Measurements from ENCODE around the gene PCSK1N. TPM values are rescaled to one million over a fixed set of nuclear protein-coding genes. Genes with fewer than 3 reads are reported as not detected.

PCSK1N gene
- total RNA-seq, 2 experiments from 2014 or later: not detected

DNA sequence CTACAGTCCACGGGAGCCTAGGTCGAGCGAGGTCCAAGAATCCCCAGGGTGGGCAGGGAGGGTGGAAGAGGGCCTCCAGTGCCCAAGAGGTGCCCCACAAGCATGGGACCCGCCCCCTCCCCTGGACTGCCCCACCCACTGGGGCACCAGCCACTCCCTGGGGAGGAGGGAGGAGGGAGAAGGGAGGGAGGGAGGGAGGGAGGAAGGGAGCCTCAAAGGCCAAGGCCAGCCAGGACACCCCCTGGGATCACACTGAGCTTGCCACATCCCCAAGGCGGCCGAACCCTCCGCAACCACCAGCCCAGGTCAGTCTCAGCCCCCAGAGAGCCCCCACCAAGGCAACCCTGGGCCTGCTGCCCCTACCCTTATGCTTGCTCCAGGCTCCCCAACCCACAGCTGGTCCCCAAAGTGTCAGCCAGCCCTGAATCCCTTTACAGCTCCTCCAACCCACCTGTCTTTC, 49.0 kb downstream of the PCSK1N start, which contains the start of gene GATA1:
Gene GATA1, plus strand, starts transcription at position 250 of the 460 bp plus-strand sequence. CDS start 4,520 bp downstream, outside the sequence.
- intact Hi-C loops (cut with micrococcal nuclease; ENCODE audit: unreplicated experiment): no loop called here
- Histone ChIP-seq H3K4me2 (ENCODE audit: low read length) (no peak within 1 kb of the TSS), H3K4me1 (ENCODE audit: insufficient read depth, low read length, poor library complexity, severe bottlenecking) (no peaks in the 10 kb centered on the region), H3K79me2 (ENCODE audit: insufficient read depth, low read depth, low read length) (no peaks in the 10 kb centered on the region), H3K36me3 (ENCODE audit: insufficient read depth, low read length) (no peaks in the 10 kb centered on the region), H3K9me2 (ENCODE audit: insufficient read depth, low read length) (no peaks in the 10 kb centered on the region), H3K9me3 (ENCODE audit: low read length) (no peaks in the 10 kb centered on the region), H3K27ac (ENCODE audit: low read depth, low read length, poor library complexity, severe bottlenecking) (no peak within 1 kb of the TSS), H2AFZ (ENCODE audit: low read length) (no peak within 1 kb of the TSS), H4K20me1 (ENCODE audit: insufficient read depth, low read length) (no peaks in the 10 kb centered on the region), H3K4me3 (ENCODE audit: low read depth, low read length, poor library complexity, severe bottlenecking) (no peak within 1 kb of the TSS)
- no TSS peak for BruUV-seq (replicated peaks)
- ChIA-PET CTCF (ENCODE audit: unreplicated experiment) (no interaction called here), POLR2A (no interaction called here)
- TF ChIP-seq EZH2phosphoT487 (IDR thresholded peaks at IDR 0.05; ENCODE audit: borderline replicate concordance, low read depth, low read length): no peak
- no peak for TF ChIP-seq CTCF (conservative IDR thresholded peaks at IDR 0.05; ENCODE audit: low read length)
- no peak for DNase-seq (ENCODE audit: low spot score)

DNA sequence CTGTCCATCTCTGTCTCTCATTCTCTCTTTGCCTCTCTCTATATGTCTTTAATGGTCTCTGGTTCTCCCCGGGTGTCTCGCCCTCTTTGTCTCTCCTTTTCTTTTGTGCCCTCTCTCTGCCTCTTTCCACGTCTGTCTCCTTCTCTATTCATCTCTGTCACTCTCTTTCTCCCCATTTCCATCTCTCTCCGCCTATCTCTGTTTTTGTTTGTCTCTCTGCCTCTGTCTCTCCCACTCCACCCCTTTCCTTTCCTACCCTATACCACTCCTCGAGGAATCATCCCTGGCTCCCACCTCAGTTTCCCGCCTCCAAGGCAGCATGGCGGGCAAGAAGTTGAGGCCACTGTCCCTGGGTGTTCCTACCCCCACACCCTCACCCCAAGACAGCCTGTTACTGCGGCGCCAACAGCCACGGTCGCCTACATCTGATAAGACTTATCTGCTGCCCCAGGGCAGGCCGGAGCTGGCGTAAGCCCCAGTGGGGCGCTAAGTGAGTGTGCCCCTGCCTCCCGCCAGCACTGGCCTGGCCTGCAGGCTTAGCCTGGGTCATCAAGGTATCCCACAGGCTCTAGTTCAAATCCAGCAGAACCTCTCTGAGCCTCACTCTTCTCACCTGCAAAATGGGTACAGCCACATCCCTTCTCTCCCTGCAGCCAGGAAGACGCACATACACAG, 49.7 kb downstream of the PCSK1N start:
- no peak for TF ChIP-seq EZH2phosphoT487 (IDR thresholded peaks at IDR 0.05; ENCODE audit: borderline replicate concordance, low read depth, low read length)
- TF ChIP-seq CTCF (conservative IDR thresholded peaks at IDR 0.05; ENCODE audit: low read length): no peak
- Histone ChIP-seq H2AFZ (ENCODE audit: low read length) (no peak overlapping the region), H3K4me3 (ENCODE audit: low read depth, low read length, poor library complexity, severe bottlenecking) (no peak overlapping the region), H3K4me1 (ENCODE audit: insufficient read depth, low read length, poor library complexity, severe bottlenecking) (no peaks in the 10 kb centered on the region), H3K9me3 (ENCODE audit: low read length) (no peaks in the 10 kb centered on the region), H3K36me3 (ENCODE audit: insufficient read depth, low read length) (no peaks in the 10 kb centered on the region), H3K27ac (ENCODE audit: low read depth, low read length, poor library complexity, severe bottlenecking) (no peak overlapping the region), H4K20me1 (ENCODE audit: insufficient read depth, low read length) (no peaks in the 10 kb centered on the region), H3K79me2 (ENCODE audit: insufficient read depth, low read depth, low read length) (no peaks in the 10 kb centered on the region), H3K9me2 (ENCODE audit: insufficient read depth, low read length) (no peaks in the 10 kb centered on the region), H3K4me2 (ENCODE audit: low read length) (no peak overlapping the region)
- POLR2A ChIA-PET: no interaction called here
- DNase-seq (ENCODE audit: low spot score): no peak
- BruUV-seq (replicated peaks): no TSS peak
- CTCF ChIA-PET (ENCODE audit: unreplicated experiment): no interaction called here
- intact Hi-C loops (cut with micrococcal nuclease; ENCODE audit: unreplicated experiment): no loop called here

DNA sequence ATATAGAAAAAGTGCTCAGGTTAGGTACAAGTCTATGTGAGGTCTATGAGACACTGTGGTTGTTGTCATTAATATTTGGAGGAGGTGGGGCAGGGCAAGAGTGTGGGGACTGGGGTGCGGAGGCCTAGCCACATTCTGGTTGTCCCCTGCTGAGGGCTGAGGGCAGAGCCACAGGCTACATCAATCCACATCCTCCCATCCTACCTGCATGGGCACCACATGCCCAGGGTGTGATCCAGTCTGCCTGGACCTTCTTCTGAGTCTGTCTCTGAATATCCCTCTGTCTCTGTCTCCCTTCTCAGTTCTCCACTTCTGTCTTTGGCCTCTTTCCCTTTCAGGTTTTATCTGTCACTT, 50.2 kb downstream of the PCSK1N start:
- Histone ChIP-seq H3K4me2 (ENCODE audit: low read length) (no peak overlapping the region), H3K4me1 (ENCODE audit: insufficient read depth, low read length, poor library complexity, severe bottlenecking) (no peaks in the 10 kb centered on the region), H2AFZ (ENCODE audit: low read length) (no peak overlapping the region), H3K27ac (ENCODE audit: low read depth, low read length, poor library complexity, severe bottlenecking) (no peak overlapping the region), H3K79me2 (ENCODE audit: insufficient read depth, low read depth, low read length) (no peaks in the 10 kb centered on the region), H3K36me3 (ENCODE audit: insufficient read depth, low read length) (no peaks in the 10 kb centered on the region), H3K9me2 (ENCODE audit: insufficient read depth, low read length) (no peaks in the 10 kb centered on the region), H3K9me3 (ENCODE audit: low read length) (no peaks in the 10 kb centered on the region), H3K4me3 (ENCODE audit: low read depth, low read length, poor library complexity, severe bottlenecking) (no peak overlapping the region), H4K20me1 (ENCODE audit: insufficient read depth, low read length) (no peaks in the 10 kb centered on the region)
- intact Hi-C loops (cut with micrococcal nuclease; ENCODE audit: unreplicated experiment): no loop called here
- no TSS peak for BruUV-seq (replicated peaks)
- no peak for DNase-seq (ENCODE audit: low spot score)
- ChIA-PET CTCF (ENCODE audit: unreplicated experiment) (no interaction called here), POLR2A (no interaction called here)
- TF ChIP-seq EZH2phosphoT487 (IDR thresholded peaks at IDR 0.05; ENCODE audit: borderline replicate concordance, low read depth, low read length): no peak
